Upper lobe of left lung (tissue), 6 donors: ENCODE results near the gene CMSS1. TPM values are rescaled to one million over a fixed set of nuclear protein-coding genes. Genes with fewer than 3 reads are reported as not detected.

Experiments used
- ATAC-seq, 2 donors: fragments of 200-7000 bp; cut with Tn5 transposase; one replicate each; pipeline ENCODE4 v1.9.1; 2022; ENCODE audit warnings: mild to moderate bottlenecking in 2 of 2, moderate library complexity in 2 of 2; ENCODE audit not compliant: low FRiP score in 2 of 2
- DNase-seq, 2 donors: peaks; one replicate each; pipeline ENCODE4 v3.0.0-alpha.2; 2019 to 2020
- H3K27ac ChIP-seq, 4 donors: fragments of 200-600 bp; sonication (generic); one replicate each; pipeline ENCODE4 v1.5.1; 2016 to 2019
- H3K27me3 ChIP-seq, 4 donors: fragments of 200-600 bp; sonication (generic); one replicate each; pipeline ENCODE4 v1.5.1; 2017 to 2019
- H3K36me3 ChIP-seq, 4 donors: fragments of 200-600 bp; sonication (generic); one replicate each; pipeline ENCODE4 v1.5.1; 2016 to 2019
- H3K4me1 ChIP-seq, 4 donors: fragments of 200-600 bp; sonication (generic); one replicate each; pipeline ENCODE4 v1.5.1; 2018 to 2019
- H3K4me3 ChIP-seq, 4 donors: fragments of 200-600 bp; sonication (generic); one replicate each; pipeline ENCODE4 v1.5.1; 2017 to 2019; ENCODE audit warnings: mild to moderate bottlenecking in 2 of 4, moderate library complexity in 1 of 4
- H3K9me3 ChIP-seq, 4 donors: fragments of 200-600 bp; sonication (generic); one replicate each; pipeline ENCODE4 v1.5.1; 2018 to 2019
- EP300 ChIP-seq, 4 donors: sonication (generic); formaldehyde crosslinking; IDR thresholded peaks; one replicate each; pipeline ENCODE4 v1.5.1; 2017; ENCODE audit warnings: antibody characterized with exemption in 4 of 4, control low read depth in 2 of 4
- POLR2A ChIP-seq, 4 donors: fragments of 450-650 bp; IDR thresholded peaks; one replicate each; pipeline ENCODE4 v1.5.1; 2016 to 2017; ENCODE audit warnings: antibody characterized with exemption in 4 of 4, mild to moderate bottlenecking in 2 of 4
- POLR2AphosphoS5 ChIP-seq, 2 donors: sonication (generic); formaldehyde crosslinking; IDR thresholded peaks; one replicate each; pipeline ENCODE4 v1.5.1; 2017; ENCODE audit warnings: antibody characterized with exemption in 2 of 2
- WGBS, 2 donors: methylation state at CpG; one replicate each; pipeline ENCODE4 v1.1.5; 2017 to 2018; 5-methylcytosine and 5-hydroxymethylcytosine counted together
- total RNA-seq, 6 donors: library from RNA; depleted of rRNA in 4 of 6; stranded (reverse); fragments of >200 nt in 4 of 6; gene quantifications; one replicate each; pipeline versions ENCODE4 v1.1.0 to v1.2.1, GENCODE V29; 2016 to 2021
- TF ChIP-seq, protein P1 (sequence below), 6 experiments: fragments of 450-650 bp in 4 of 6; fragments of 200-600 bp in 2 of 6; sonication (generic) in 2 of 6; IDR thresholded peaks; one replicate each; pipeline ENCODE4 v1.5.1; 2016 to 2019; ENCODE audit warnings: antibody characterized with exemption in 6 of 6
- donor health status: DM: no; HTN: no; CAD: no; lungs with moderate emphysema.
- donor health status: DM: no; HTN: yes; CAD: no; lungs with severe emphysema.

The CMSS1 gene
- total RNA-seq, 6 donors from 2014 or later = 4.0 to 21.1 (median 12.0) TPM

DNA sequence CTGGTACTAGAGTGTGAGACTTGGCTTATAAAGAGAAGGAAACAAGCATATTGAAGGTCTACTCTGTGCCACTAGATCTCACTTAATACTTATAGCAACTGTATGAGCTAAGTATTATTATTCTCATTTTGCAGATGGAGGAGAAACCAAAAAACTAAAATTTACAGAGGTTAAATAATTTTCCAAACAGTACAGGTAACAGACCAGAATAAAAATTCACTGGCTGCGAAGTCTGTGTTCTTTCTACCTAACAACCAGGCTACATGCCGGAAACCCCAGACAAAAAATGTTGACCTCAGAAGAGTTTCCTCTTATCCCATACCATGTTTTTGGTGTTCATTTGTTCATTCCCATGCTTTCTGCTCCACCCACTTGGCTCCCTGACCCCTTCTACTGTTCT, 46.6 kb downstream of the CMSS1 start:
- no peak for TF ChIP-seq EP300 (IDR thresholded peaks at IDR 0.05)
- TF ChIP-seq POLR2A (IDR thresholded peaks at IDR 0.05) = no peak
- no peak for TF ChIP-seq POLR2AphosphoS5 (IDR thresholded peaks at IDR 0.05)
- TF ChIP-seq, protein P1, sequence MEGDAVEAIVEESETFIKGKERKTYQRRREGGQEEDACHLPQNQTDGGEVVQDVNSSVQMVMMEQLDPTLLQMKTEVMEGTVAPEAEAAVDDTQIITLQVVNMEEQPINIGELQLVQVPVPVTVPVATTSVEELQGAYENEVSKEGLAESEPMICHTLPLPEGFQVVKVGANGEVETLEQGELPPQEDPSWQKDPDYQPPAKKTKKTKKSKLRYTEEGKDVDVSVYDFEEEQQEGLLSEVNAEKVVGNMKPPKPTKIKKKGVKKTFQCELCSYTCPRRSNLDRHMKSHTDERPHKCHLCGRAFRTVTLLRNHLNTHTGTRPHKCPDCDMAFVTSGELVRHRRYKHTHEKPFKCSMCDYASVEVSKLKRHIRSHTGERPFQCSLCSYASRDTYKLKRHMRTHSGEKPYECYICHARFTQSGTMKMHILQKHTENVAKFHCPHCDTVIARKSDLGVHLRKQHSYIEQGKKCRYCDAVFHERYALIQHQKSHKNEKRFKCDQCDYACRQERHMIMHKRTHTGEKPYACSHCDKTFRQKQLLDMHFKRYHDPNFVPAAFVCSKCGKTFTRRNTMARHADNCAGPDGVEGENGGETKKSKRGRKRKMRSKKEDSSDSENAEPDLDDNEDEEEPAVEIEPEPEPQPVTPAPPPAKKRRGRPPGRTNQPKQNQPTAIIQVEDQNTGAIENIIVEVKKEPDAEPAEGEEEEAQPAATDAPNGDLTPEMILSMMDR (IDR thresholded peaks at IDR 0.05) = no peak
- ATAC-seq (no peak), DNase-seq (no peak)
- no peaks in the 10 kb centered on the region for H3K9me3 ChIP-seq
- peaks cover 12 to 29% (median 15%) of the 10 kb centered on the region in 4 donors for H3K4me1 ChIP-seq
- H3K27ac ChIP-seq = no peak overlapping the region
- WGBS, 2 donors = 94 to 98% methylated on average over 2 of the region's 2 CpGs
- H3K27me3 ChIP-seq = no peaks in the 10 kb centered on the region
- peaks cover 0 to 20% (median 3%) of the 10 kb centered on the region in 4 donors for H3K36me3 ChIP-seq
- no peak overlapping the region for H3K4me3 ChIP-seq

DNA sequence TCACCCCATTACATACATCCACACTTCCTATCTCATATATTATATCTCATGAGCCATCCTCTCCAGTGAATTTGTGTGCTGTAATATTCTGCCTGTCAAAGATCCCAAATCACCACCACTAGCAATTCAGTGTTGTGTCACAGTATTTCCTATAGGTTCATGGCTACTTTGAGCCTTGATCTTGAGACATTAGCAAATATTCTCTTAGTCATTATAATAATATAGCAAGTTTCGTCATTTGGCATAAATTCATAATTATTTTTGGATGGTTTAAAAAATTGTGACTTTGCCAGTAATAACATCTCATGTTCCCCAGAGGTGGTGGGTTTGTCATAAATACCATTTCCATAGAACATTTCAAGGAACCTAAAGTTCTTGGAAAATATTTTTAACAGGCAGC, 47.7 kb downstream of the CMSS1 start:
- H3K27me3 ChIP-seq = no peaks in the 10 kb centered on the region
- no peak overlapping the region for H3K27ac ChIP-seq
- WGBS, 2 donors = 78 to 83% methylated on average over 1 of the region's 1 CpG
- DNase-seq = no peak
- H3K4me1 ChIP-seq = peaks cover 12 to 22% (median 18%) of the 10 kb centered on the region in 4 donors
- TF ChIP-seq POLR2A (IDR thresholded peaks at IDR 0.05) = no peak
- TF ChIP-seq POLR2AphosphoS5 (IDR thresholded peaks at IDR 0.05) = no peak
- TF ChIP-seq EP300 (IDR thresholded peaks at IDR 0.05) = no peak
- TF ChIP-seq, protein P1 (IDR thresholded peaks at IDR 0.05) = no peak
- ATAC-seq = no peak
- no peaks in the 10 kb centered on the region for H3K9me3 ChIP-seq
- peaks cover 0 to 20% (median 3%) of the 10 kb centered on the region in 4 donors for H3K36me3 ChIP-seq
- no peak overlapping the region for H3K4me3 ChIP-seq

DNA sequence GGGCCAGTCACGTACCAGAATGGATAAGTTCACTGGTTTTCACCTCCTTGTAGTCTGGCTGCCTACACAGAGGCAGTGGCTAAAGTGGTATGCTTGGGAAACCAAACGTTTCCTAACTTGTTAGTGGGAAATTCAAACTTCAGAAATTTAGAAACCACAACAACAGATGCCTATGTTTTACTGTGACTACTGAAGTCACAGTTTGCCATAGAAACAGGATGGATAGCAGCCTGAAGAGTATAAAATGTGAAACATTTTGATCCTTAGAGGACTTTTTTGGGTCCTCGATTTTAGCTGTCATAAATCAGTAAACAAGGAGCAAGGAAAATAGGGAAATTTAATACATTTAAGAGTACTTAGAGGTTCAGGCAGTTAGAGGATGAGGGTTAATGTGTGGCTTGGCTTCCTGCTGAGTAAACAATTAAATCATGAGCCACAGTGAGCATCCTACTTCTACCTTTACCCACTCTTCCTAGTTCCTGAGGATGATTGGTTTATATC, 48.6 kb downstream of the CMSS1 start:
- DNase-seq = no peak
- Histone ChIP-seq H3K4me3 (no peak overlapping the region), H3K4me1 (peaks cover 12 to 22% (median 16%) of the 10 kb centered on the region in 4 donors), H3K27ac (peak overlapping the region in 2 of 4 donors; percentile 18 to 35), H3K36me3 (peaks cover 0 to 19% (median 3%) of the 10 kb centered on the region in 4 donors), H3K27me3 (no peaks in the 10 kb centered on the region), H3K9me3 (no peaks in the 10 kb centered on the region)
- TF ChIP-seq POLR2AphosphoS5 (IDR thresholded peaks at IDR 0.05) (no peak), POLR2A (IDR thresholded peaks at IDR 0.05) (no peak), EP300 (IDR thresholded peaks at IDR 0.05) (no peak)
- TF ChIP-seq, protein P1 (IDR thresholded peaks at IDR 0.05) = no peak
- no peak for ATAC-seq
- WGBS, 2 donors = 29 to 30% methylated on average over 3 of the region's 3 CpGs

DNA sequence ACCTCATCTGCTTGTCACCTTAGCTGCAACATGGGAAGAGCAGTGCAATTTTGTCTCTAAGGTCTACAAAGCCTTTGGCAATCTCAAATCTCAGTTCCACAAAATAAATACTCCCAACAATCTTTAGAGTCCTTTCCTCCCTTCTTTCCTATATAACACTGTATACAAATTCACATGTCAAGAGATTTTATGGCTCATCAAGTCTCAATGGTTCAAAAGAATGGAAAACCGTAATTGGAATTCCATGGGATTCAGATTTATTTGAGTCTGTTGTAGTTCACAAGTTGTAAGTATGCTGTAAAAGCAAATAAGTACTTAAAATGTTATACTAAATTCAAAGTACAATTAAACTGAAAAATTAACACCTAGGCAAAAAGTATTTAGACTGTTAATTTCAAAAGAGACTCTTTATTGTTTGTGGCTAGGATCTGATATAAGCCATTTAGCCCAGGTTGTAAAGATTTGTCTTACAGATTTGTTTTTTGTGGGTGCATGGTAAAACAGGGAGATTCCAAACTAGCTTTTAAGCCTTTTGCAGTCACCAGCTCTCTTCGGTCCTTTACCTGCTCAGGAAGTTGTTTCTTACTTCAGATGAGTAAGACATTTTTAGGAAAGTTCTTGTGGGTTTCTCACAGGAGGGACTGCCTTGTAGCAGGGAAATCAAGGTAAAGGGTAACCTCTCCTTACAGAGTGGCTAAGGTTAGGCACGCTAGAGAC, 50.1 kb downstream of the CMSS1 start:
- peaks cover 0 to 10% (median 1%) of the 10 kb centered on the region in 4 donors for H3K36me3 ChIP-seq
- DNase-seq = no peak
- no peak overlapping the region for H3K4me3 ChIP-seq
- no peak overlapping the region for H3K27ac ChIP-seq
- H3K27me3 ChIP-seq = no peaks in the 10 kb centered on the region
- 85 to 87% methylated on average over 2 to 3 of the region's 3 CpGs for WGBS, 2 donors
- TF ChIP-seq EP300 (IDR thresholded peaks at IDR 0.05) = no peak
- TF ChIP-seq POLR2AphosphoS5 (IDR thresholded peaks at IDR 0.05) = no peak
- TF ChIP-seq, protein P1 (IDR thresholded peaks at IDR 0.05) = no peak
- no peak for TF ChIP-seq POLR2A (IDR thresholded peaks at IDR 0.05)
- H3K9me3 ChIP-seq = no peaks in the 10 kb centered on the region
- peaks cover 19 to 27% (median 22%) of the 10 kb centered on the region in 4 donors for H3K4me1 ChIP-seq
- no peak for ATAC-seq
